Measurements from ENCODE around the gene FGFR3.

FGFR3 gene

DNA sequence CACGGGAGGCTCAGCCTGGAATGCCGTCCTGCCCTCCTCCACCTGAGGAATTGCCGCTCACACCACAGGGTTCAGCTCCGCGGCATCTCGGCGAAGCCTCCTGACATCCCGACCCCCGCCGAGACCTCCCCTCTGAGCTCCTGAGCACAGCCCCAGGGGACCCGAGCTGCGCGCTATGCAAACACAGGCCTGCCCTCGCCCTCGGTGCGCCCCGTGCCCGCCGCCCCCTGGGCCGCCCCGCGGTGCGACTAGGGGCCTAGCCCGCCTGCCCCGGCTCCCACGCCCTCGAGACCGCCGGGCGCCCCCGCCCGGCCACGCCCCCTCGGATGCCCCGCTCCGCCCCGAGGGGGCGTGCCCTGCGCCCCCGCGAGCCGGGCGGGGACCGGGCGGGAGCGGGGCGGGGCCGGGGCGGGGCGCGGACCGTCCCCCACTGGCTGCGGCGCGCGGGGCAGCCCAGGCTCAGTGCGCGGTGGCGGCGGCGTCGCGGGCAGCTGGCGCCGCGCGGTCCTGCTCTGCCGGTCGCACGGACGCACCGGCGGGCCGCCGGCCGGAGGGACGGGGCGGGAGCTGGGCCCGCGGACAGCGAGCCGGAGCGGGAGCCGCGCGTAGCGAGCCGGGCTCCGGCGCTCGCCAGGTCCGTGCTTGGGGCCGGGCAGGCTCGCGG is at the start of gene FGFR3:
Gene FGFR3 (plus strand): TSS at position 462 of the 664 bp plus-strand sequence. CDS start 642 bp downstream, outside the sequence.
- no peak for DNase-seq (ENCODE audit: low read depth, low spot score)
- H3K27ac ChIP-seq = no peak within 1 kb of the TSS

DNA sequence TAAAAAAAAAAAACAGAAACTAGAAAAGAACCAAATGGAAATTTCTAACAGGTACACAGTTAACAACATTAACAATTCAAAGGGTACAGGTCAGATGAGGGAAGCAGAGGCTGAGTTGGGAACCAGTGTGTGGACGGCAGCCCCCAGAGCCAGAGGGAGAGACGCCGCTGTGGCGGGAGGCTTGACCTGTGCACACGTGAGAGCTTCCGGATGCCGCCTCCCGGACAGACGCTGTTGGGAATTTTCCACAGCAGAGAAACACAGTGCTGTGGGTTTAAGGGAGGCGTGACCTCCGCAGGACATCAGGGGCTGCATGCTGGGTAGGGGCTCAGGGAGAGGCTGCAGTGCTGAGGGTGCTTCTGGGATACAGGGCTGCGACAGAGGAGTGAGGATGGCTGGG is 49.5 kb upstream of the FGFR3 start:
- no peak overlapping the region for H3K27ac ChIP-seq
- no peak for DNase-seq (ENCODE audit: low read depth, low spot score)

DNA sequence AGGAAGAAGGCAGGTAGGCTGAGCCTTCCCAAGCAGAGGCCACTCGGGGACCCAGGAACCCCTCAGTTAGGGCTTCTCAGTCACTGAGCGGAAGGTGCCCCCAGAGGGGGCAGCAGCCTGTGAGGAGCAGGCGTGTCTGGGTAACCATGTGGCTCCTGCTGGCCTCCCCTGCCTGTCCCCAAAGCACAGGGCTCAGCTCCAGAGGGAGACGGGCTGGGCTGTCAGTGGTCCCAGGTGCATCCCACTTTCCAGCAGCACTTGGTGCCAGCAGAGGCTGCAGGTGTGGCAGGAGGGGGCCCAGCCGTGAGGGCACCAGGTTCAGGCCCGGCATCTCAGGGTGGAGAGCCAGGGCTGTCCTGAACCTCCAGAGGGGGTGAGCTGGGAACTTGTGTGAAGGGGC is 49.1 kb upstream of the FGFR3 start:
- no peak overlapping the region for H3K27ac ChIP-seq
- DNase-seq (ENCODE audit: low read depth, low spot score) = no peak

DNA sequence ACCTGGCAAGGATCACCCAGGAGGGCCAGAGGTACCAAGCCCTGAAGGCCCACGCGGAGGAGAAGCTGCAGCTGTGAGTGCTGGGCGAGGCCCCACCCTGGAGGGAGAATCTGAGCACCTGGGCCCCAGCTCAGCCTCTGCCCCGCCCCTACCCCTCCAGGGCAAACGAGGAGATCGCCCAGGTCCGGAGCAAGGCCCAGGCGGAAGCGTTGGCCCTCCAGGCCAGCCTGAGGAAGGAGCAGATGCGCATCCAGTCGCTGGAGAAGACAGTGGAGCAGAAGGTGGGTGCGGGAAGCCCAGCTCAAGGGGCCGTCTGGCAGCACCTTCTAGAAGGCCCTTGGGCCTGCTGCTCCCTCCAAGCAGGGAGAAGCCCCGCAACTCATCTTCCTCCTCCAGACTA is 48.5 kb upstream of the FGFR3 start:
- DNase-seq (ENCODE audit: low read depth, low spot score) = no peak
- no peak overlapping the region for H3K27ac ChIP-seq

DNA sequence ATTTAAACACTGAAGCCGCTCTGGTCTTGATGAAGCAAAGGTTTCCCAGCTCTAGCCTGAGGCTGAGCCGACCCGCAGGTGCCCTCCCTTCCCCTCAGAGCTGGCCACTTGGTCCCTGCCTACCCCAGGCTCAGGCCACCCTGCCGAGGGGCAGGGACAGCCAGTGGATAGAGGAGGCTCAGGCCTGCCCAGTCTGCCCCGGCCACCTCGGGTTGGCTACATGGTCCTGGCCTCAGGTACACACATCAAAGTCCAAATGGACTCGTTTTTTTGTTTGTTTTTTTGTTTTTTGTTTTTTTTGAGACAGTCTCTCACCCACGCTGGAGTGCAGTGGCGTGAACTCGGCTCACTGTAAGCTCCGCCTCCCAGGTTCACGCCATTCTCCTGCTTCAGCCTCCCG is 47.9 kb upstream of the FGFR3 start:
- H3K27ac ChIP-seq = no peak overlapping the region
- no peak for DNase-seq (ENCODE audit: low read depth, low spot score)

DNA sequence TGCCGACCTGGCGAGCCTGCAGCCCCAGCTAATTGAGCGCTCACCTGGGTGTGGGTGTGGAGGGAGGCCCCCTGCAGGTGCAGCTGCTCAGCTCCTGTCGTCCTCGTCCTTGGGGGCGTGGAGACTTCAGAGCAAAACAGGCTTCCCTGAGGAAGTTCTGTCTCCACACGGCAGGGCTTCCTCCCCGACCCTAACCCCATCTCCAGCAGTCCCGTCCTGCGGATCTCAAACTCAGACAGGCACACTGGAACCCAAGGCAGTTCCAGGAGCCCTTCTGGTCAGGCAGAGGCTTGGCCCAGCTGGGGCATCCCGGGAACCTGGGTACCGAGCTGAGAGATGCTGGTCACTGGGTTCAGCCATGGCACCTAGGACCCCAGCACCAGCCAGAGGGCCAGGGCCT is 47.4 kb upstream of the FGFR3 start:
- no peak overlapping the region for H3K27ac ChIP-seq
- DNase-seq (ENCODE audit: low read depth, low spot score) = no peak

DNA sequence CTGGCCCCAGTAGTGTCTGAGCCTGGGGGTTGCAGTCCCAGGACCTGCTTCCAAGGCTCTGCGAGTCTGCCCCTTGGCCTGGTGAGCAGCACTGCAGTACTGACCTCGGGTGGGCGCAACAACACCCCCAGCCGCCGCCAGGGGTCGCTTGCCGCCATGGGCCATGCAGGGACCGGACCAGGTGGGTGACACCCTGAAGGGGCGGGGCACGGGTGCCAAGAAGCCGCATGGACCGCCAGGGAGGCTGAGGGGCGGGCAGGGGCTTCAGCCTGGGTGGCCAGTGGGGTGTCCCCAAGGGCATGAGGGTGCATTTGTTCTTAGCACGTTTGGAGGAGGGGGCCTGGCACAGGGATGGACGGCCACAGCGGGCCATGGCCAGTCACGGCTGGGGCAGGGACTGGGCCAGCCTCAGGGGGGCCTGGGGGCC is 46.8 kb upstream of the FGFR3 start:
- no peak for DNase-seq (ENCODE audit: low read depth, low spot score)
- H3K27ac ChIP-seq = no peak overlapping the region

DNA sequence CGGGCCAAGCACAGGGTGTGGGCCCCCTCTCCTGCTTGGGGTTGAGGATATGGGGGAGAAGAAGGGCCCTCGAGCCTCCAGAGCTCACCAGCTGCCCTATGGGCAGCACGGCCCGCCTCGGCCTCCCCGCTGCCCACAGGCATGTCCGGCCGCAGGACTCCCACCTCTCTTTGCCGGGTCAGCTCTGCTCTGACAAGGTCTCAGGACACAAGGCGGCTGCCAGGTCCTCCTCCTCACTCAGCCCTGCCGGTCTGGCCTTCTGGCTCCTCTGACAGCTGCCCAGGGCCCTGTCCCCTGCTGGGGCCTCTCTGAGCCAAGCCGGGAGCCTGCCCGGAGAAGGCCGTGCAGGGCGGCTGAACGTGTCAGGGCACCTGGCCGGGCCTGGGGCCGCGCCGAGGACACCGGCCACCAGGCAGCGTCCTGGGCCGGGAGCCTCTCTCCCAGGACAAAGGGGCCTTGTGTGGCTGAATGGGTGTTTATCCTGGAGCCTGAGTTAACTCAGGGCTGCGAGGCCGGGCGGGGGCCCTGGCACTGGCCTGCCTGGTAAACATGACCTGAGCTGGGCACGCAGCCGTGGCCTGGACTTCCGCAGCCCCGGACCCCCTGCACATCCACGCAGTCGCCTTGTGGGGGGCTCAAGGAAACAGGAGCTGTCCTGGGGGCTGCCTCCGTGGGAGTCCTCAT is 46.0 kb upstream of the FGFR3 start:
- no peak overlapping the region for H3K27ac ChIP-seq
- no peak for DNase-seq (ENCODE audit: low read depth, low spot score)

DNA sequence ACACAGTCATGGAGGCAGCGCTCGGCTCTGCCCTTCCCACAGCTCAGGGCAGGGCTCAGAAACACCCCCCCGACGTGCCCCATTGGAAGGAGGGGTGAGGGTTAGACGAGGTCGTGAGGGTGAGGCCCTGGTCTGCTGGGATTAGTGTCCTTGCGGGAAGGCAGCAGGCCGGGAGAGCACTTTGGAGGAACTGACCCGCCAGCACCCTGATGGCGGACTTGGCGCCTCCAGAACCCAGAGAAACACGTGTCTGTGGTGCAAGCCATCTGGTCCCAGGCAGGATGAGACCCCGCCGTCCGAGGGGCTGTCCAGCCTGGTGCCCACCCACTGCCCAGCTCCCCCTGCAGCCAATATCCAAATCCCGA is 45.5 kb upstream of the FGFR3 start:
- DNase-seq (ENCODE audit: low read depth, low spot score) = no peak
- H3K27ac ChIP-seq = no peak overlapping the region

DNA sequence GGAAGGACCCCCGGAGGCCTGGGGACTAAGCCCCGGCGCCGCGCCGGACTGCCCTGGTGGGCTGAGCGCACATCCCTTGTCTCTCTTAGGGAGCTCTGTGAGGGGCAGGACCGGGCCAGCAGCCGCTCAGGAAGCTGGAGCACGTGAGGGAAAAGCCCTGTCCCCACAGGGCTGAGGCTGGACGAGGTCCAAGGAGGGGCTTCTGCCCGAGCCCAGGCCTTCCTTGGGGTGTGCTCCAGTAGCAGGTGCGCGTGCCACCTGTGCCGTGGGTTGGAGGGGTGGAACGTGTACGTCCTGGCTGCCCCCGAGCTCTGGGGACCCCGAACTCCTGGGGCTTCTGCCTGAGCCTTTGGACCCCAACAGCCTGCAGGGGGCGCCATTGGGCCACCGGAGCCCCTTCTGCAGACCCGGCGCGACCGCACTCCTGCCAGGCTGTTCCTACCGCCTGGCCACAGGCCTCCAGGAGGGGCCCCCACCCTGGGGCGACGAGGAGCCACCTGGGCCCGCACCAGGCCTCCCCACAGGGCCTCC is 44.6 kb upstream of the FGFR3 start:
- DNase-seq (ENCODE audit: low read depth, low spot score) = no peak
- H3K27ac ChIP-seq = no peak overlapping the region

DNA sequence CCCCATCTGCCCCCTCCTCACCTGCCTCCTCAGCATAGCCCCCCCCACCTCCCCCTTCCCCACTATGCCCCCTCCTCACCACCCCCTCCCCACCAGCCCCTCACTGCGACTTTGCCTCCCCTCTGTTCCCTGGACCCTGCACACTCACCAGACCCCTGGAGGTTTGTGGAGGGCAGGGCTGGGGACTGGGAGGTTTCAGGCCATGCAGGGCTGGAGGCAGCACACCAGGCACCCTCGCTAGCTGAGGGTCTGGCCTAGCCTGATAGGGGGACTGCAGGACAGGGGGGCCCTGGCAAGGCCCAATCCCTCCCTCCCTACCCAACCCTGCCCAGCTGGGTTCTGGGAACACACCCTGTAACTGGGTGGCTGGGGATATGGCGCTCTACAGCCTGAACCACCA is 43.7 kb upstream of the FGFR3 start:
- DNase-seq (ENCODE audit: low read depth, low spot score) = no peak
- no peak overlapping the region for H3K27ac ChIP-seq

DNA sequence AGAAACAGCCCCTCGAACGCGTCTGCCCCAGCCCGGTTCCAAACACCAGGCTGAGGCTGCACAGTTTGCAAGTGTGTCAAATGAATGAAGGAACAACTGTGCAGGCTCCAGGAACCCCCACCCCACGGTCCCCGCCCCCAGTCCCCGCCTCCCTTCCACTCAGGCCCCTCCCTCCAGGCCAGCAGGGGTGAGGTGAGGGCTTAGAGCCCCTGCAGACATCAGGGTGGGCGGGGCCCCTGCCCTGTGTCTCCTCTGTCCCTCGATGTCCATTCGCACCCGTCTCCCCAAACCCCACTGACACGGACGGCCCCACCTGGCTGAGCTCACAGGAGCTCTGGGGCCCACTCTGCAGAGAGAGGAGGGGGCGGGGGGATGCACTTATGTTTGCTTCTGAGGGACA is 43.3 kb upstream of the FGFR3 start:
- no peak overlapping the region for H3K27ac ChIP-seq
- no peak for DNase-seq (ENCODE audit: low read depth, low spot score)

DNA sequence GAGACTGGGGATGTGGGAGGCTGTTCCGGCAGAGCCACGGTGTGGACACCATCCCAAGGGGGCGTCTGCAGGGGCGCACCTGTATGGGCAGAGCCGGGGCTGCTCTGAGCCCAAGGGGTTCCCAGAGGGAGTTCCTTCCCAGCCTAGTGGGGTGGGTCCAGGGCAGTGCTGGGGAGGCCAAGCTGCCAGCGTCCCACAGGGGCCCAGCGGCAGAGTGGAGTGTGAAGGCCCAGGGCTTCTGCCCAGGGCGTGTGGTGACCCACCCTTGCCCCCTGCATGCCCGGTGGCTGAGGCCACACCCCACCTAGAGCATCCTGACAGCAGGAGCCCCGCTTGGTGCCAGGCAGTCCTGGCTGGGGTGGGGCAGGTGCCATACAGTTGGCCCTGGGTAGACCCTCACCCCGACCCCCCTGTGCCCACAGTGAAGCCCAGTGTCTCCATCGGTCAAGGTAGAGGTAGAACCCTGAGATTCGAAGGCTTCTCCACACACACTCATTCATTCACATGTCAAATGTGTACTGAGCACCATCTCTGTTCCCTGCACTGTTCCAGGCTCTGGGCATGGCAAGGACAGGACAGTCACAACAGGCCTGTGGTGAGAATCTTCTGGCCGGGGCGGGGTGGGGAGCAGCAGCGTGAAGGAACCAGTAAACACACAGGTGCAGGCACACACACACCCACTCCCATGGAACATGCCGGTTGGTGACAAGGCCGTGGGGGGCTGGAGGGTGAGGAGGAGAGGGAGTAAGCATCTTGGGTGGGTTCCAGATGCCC is 42.5 kb upstream of the FGFR3 start:
- H3K27ac ChIP-seq = no peak overlapping the region
- DNase-seq (ENCODE audit: low read depth, low spot score) = no peak

DNA sequence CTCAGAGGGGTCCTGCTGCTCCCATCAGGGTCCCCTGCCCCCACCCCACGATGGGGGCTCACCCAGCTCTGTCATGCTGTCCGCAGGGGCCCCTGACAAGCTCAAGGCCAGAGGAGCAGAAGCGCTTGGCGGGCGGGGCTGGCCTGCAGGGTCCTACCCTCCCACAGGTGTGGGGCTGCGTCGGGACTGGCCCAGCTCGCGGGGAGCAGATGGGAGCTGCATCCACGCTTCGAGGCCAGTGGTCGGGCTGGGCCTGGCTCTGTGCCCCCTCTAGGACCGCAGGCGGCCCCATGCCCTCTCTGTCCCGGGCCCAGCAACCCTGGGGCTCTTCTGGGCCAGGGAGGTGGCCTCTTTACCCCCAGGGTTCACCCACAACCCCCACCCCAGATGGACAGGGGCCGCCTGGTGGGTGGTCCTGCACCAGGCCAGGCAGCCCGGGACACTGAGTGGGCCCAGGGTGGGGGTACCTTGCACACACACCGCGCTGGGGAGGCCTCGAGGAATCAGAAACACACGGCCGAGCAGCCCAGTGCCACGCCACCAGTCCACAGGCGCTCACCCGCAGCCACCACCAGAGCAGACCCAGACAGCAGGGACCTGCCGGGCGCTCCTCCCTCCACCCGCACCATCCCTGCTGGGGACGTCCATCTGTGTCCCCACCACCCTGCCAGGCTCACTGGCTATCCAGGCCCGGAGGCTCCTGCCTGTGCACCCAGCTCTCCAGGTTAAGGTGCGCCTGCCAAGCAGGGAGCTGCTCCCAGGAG is 41.8 kb upstream of the FGFR3 start:
- no peak overlapping the region for H3K27ac ChIP-seq
- DNase-seq (ENCODE audit: low read depth, low spot score) = no peak

DNA sequence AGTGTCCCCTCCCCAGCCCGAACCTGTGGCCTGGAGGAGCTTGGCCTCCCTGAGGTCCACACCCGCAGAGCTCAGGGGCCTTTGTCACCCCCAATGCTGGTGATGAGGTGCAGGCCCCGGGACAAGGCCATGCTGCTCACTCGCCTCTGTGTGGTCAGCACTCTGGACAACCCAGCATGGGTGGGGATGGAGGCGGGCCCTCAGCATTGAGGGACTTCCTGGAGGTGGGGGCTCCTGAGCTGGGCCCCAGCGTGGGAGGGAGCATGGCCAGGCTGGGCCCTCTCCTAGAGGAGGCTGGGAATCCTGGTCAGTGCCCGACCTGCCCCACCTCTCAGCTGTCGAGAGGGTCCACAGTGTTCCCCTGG is 41.2 kb upstream of the FGFR3 start:
- H3K27ac ChIP-seq = peak overlapping the region; percentile 50
- no peak for DNase-seq (ENCODE audit: low read depth, low spot score)

DNA sequence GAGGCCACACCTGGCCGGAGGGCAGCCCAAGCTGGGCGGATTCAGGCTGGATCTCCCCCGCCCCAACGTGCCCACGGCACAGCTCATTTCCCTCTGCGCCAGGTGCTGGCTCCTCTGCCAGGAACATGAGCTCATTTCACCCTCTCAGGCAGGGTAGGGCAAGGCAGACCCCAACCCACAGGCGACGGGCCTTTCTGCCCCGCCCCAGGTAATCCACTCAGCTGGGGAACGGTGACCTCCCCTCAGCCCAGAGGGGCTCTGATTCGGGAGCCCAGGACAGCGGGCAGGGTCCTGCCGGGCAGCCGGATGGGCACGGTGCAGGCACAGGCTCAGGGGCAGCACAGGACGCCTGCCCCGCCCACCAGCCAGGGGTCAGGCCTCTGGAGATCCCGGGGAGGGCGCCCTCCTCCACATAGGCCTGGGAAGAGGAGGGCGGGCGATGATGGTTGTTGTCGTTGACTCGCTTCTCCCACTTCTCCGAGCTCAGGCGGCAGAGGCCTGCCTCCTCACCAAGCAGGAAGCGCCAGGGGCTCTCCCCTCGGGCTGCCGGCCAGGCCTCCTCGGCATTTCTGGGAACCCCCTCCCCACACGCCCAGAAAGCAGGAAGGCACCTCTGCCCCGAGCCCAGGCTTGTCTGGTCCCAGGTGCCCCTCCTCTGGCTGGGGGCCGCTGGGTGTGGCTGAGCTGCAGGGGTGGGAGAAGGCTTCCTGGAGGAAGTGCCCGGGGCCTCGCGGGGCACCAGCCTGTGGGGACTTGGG is 40.6 kb upstream of the FGFR3 start:
- no peak for DNase-seq (ENCODE audit: low read depth, low spot score)
- peak overlapping the region; percentile 50 for H3K27ac ChIP-seq

DNA sequence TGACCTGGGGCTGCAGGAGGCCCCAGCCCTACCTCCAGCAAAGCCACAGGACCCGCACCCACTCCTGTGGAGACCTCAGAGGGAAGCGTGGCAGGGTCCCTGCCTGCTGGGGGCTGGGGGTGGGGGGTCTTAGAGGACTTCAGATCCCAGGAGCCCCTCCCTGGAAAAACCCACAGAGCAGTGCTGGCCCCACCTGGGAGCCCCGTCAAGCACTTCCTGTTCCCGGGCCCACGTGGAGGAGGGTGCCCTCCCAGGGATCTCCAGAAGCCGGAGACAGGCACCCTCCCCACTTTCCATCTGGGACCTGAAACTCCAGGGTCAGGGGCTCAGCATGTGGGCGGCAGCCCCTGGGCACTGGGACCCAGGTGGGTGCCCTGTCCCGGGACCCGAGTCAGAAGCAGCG is 39.8 kb upstream of the FGFR3 start:
- no peak for DNase-seq (ENCODE audit: low read depth, low spot score)

DNA sequence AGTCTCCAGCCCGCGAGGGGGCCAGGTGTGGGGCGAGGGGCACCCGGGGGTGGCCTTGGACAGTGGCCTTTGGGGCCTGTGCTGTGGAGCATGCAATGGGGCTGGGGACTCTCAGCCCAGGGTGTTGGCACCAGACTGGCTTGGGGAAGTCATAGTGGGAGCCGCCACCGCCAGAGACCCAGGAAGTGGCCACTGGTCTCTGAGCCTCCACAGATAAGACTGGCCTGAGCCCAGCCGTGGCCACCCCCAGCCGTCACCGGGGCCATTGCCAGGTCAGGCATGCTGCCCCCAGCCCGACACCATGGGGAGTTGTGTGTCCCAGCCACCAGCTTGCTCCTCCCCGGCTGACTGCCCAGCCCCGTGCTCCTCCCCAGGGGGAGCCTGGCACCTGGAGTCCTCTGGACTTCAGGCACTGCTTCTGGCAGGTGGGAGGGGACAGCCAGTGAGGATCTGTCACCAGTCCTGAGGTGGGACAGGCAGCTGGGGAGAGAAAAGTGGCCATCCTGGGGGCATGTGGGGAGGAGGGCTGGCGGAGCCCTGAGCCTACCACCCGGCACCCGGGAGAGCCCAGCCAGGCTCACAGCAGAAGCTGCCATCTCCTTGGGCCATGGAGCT is 39.3 kb upstream of the FGFR3 start:
- no peak for DNase-seq (ENCODE audit: low read depth, low spot score)
- no peak overlapping the region for H3K27ac ChIP-seq

More for the DNA sequence above, 39.8 kb upstream of the FGFR3 start:
- no peak overlapping the region for H3K27ac ChIP-seq

DNA sequence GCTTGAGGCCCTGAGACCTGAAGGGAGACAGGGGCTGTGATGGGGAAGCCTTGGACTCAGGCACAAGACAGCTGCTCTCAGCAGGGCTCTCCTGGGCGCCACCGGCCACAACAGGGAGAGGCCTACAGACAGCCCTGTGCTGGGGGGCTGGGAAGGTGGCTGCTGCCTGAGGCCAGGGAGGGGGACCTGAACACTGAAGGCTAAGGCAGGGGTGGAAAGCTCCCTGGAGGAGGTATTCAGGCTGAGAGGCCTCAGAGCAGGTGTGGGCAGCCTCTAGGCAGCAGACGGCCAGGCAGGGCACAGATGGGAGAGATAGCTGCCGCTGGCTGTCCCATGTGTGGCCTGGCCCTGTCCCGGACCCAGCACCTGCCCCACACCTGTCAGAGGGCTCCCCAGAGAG is 38.8 kb upstream of the FGFR3 start:
- H3K27ac ChIP-seq = no peak overlapping the region
- DNase-seq (ENCODE audit: low read depth, low spot score) = no peak
